GM20431 (cell line): ENCODE results near the gene MROH9.
"Not testable (repeated sequence)": the region's sequence is repeated elsewhere in the genome, so short reads cannot be mapped to it uniquely, and the experiment has no call there.

Experiments used
- in situ Hi-C: fragments of 300-500 bp; cut with MseI, MboI; formaldehyde crosslinking; loops from one replicate; pipeline ENCODE4 v1.15.0; 2020; ENCODE audit warnings: low sequenced_read_pairs; ENCODE audit not compliant: unreplicated experiment

Gene MROH9, protein sequence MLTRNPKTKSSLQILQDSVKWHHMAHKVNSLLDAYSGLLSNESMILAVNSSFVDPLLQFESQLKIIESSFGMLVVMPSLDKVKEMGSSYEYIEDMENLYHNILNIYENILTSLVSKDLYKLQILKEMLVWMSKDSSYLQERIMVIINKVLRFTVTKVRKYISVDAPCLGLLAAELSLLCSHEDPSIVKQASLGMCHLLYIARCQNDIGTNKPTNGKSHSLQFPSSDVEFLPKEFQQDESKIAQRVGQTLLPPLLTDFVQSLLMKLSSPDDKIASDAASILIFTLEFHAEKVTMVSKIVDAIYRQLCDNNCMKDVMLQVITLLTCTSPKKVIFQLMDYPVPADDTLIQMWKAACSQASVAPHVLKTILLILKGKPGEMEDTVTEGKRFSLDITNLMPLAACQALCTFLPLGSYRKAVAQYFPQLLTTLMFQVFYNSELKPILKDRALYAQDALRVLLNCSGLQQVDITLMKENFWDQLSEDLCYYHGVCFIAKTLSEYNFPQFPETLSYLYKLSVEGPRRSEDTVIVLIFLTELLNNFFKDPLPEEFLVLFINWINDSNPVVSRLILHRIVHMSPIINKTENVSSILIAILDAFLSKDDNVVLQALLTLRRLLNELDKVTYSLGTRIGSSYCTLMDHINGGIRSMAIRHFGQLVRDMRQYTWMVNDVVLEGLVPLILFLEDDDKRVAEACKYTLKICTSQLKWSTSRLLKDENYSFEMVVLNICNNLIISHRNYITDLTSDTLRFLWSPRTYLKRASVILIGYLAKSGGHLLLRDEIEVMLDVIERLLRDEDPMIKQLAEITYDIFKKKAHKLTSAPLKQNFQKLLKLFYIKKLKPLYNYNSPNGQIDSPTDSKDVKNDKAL

DNA sequence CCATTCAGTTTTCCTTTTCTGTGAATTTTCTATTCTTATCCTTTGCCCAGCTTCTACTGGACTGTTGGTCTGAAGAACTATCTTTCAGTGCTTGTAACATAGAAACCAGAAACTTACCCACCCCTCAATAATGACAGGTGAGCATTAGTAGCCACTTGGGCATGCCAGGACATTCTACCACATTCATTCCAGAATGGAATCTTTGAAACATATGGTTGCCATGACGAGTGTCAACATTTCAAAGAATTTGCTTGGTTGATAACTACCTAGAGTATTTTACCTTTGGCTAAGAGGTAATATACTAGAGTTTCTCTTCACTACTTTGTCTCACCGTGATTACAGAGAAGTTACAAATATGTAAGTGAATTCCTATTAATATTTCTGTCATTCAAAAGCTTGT is at the start of gene MROH9:
Gene MROH9 (plus strand): TSS at position 304 of the 400 bp plus-strand sequence. CDS start 10,023 bp downstream, outside the sequence.
- in situ Hi-C loops, result no loop called here

DNA sequence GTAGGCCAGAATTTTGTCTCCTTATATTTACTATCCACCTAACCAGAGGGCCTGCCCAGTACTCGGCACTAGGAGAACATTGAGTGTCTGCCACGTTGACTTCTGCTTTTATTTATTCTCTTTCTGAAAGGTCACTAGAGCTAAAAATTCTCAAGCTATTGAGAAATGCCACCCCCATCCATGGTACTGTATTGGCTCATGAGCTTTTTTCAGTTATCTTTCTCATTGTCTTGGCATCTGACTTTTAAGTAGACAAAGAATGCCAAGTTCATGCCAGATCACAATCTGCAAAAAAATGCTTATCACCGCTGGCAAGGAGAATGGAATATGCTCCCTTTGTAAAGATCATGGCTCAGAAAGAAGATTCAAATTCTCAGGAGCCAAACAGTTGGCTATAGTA is 49.8 kb upstream of the MROH9 start:
- in situ Hi-C loops, result no loop called here

DNA sequence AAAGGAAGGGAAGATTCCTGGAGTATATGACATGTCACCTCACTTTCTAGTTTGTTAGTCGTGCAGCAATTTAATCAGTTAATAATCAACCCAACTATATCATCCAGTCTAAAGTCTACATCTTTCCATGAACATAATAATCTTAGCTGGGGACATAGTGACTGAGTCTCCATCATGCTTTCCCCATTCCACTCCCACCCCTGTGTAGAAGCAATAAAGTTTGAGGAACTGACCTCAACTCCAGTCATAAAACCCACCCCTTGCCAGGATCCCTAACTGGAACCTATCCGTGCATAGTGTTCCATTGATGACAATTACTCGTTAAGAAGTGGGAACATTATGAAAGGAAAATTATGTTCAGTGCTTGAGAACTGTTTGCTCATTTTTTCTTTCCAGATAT is 48.9 kb upstream of the MROH9 start:
- in situ Hi-C loops, result no loop called here

DNA sequence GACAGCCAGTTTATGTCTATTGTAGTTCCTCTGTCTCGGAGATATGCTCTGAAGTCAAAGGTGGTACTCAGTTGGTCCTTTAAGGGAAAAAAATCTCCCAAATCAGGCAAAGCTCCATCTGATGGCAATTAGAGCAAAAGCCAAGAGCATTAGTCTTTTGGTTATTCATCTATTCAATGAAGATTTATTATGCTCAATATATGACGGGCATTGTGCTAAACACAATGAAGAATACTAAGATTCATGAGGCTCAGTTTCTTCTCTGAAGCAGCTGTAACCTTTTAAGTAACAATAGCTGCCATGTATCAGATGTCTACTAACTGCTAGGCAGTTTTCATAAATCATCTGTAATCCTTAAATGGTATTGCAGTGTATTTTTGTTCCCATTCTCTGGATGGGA is 47.6 kb upstream of the MROH9 start:
- in situ Hi-C loops, result no loop called here

DNA sequence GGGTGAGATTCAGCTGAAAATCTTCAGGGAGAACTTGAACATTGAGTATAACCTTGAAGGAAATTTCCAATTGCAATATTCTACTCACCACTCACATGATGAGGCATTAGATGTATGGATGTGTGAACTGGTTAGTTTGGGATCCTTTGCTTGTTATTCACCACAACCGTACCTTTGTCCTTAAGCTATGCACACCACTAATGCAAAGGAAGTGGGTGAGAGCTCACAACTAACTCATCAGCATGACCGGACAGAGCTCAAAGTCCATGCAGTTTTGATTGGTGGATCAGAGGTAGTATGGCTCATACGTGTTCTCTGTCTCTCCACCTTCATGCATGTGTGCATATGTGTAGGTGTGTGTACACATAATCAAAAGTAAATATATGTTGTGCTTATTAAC is 43.5 kb upstream of the MROH9 start:
- in situ Hi-C loops, result no loop called here

DNA sequence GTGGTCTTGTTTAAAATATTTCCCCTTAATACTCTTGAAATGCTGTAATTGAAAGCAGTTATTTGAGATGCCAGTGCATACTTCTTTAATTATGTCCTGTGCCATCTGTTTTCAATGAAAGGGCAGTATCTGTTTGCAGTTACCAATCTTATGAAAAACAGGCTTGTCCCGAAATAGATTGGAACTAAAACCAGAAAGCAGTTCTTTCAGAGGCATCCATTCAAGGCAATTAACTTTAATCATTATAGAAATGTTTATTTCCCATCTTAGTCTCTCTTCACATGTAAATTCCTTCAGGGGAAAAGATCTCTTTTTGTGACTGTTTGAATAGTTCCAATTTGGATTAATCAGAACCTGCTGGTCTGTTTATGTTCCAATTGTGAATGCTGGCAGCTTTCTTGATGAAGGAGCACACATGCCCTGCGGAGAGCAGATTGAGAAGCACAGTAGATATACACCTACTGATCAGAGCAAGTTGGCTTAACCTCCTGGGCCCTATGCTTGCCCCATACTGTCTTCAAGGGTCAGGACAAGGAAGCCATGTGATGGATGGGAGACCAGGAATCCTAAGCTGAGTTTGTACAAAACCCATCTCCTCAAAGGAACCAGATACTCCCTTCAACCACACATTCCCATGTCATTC is 41.6 kb upstream of the MROH9 start:
- in situ Hi-C loops, result no loop called here

DNA sequence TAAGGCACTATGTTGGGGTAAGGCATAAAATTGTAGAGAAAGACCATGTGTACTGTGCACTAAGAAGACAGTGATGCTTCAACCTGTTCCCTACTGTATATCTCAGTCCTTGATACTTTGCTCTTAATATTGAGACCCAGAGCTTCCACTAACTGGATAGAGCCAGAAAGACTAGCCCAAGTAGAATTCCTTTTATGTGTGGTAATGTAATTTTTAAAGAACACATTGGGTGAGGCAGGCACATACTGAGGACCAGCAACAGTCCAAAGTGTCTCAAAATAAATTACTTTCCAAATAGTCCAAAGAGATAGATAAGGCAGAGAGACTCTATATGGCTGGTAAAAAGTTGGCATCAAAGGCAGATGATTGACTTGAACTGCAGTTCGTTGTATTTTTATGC is 31.4 kb upstream of the MROH9 start:
- in situ Hi-C loops, result no loop called here

DNA sequence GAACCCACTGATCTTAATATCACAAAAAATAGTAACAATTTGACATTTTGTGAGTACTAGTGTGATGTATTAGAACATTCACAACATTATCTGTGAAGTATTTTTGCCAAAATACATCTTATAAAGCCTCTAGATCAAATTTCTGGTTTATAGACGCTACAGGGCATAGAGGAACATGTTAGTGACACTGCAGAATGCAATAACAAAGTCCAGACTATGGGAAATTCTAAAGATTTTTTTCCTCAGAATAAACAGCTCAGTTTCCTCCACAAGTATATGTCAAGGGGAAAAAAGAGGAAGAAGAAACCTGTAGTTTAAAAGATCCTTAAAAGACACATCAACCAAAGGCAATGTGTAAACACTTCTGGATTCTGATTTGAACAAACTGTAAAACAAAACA is 26.4 kb upstream of the MROH9 start:
- in situ Hi-C loops, result no loop called here

DNA sequence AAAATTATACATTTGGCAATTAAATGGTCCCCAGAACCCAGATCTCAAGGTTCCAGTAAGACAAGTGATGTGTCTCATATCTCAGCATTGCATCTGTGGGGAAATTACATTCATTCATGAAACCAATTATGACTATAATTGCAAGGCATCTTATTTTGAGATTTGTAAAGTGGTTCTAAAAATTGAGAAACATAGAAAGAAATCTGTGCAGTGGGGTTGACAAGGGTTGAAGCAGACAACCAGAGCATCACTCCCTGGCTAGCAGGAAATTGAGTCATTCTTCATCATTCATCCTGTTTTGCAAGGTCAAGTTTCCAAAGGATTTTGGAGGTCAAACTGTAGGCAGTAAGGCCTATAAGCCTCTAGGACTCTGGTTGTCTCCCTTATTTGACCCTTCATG is 25.1 kb upstream of the MROH9 start:
- in situ Hi-C loops, result no loop called here

DNA sequence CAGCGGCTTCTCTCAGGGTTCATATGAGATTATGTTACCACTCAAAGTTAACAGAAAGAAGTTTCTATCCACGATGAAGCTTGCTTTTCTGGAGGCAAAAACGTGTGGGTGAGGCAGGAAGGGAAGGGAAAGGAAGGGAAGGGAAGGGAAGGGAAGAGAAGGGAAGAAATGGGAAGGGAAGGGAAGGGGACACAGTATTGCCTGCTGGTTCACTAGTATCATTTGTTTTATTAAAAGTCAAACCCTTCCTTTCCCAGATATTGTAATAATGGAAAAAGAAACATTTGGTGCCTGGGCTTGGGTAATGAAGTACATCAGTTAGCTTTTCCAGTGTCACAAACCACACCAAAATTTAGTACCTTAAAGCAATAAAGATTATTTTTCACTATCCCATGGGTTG is 18.0 kb upstream of the MROH9 start:
- in situ Hi-C loops, result no loop called here

DNA sequence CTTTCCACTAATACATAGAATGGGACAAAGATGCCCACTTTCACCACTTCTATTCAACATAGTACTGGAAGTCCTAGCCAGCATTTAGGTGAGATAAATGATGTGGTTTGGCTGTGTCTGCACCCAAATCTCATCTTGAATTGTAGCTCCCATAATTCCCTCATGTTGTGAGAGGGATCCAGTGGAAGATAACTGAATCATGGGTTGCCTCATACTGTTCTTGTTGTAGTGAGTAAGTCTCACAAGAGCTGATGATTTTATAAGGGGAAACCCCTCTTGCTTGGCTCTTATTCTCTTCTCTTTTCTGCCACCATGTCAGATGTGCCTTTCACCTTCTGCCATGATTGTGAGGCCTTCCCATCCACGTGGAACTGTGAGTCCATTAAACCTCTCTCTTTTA is 10.7 kb upstream of the MROH9 start:
- in situ Hi-C loops, result not testable (repeated sequence)

DNA sequence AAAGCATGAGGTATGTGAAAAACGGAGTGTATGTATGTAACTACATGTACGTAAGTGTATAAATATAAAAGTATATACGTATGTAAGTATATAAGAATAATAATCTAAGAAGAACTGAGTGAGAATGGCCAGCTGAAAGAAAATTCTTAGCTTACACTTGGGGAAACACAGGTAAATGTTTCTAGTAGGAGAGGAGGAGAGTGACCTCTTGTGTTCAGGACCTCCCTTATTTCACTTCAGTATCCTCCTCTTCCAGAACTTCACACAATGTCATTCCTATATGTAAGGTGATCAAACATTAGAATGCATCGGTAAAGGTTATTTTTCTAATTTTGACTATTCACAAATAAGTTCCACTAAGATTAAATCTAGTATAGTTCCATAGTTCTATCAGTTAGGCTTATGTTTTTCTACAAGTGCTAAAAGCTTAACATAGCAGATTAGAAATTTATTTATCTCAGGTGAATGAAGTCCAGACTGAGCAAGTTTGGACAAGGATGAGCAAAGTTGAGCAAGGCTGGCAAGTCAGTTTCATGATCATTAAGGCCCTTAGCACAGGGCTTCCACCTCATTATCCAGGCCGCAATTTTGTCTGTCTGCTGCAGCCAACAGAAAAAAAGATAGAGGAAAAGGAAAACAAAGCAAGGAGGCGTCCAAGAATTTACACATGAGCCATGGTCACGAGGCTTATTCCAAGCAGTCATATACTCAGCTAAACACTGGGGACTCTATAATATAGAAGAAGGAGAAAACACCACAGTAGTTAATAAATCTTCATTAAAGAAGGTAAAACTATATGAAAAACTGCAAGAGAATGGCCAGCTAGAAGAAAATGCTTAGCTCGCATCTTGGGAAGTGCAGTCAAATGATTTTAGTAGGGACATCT is 7.1 kb upstream of the MROH9 start:
- in situ Hi-C loops, result no loop called here

DNA sequence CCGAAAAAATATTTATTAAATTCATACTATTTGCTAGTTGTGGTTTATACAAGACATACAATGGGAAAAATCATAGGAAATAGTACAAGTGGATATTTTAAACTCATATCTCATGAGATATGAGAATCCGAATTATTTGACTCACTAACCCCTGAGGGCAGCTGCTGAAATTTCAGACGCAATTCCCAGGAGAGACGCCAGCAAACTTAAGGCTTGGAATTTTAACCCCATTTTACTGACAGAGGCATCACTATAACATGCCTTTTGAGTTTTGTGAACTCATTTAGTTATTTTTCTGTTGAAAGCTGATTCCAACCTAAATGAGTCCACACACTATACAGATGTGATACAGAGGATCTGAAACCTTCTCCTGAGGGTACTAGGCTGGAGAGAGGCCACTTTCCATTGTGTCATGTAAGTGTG is 5.9 kb upstream of the MROH9 start:
- in situ Hi-C loops, result no loop called here

DNA sequence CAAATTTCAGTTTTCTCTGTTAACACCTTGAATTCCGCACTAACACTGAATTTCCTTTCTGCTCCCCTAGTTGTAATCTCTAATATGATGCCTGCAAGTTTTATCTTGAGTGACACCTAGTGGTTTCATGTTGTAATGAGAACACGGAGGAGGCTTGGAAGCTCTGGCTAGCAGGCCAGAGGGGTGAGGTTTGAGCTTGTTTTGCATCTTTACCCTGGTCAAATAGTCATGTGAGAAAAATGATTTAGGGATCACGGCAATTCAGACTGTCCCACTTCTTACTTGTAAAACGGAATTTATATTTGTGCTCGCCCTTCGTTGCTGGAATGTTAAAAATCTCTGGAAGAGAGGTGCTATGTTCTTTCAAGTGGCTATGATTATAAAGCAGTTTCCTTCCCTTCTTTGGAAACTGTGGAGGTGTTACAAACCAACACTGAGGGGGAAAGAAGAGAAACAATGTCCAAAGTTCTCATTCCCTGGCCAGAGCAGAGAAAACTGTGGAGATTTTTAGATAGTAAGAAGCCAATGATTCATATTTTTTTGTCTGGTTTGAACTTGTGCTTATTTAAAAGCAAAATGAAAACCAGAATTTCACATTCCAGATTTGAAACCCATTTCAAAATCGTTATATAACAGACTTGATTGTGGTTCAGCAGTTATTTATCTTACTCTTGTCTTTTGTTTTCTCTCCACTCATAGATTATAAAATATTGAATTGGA is 5.3 kb upstream of the MROH9 start:
- in situ Hi-C loops, result no loop called here

DNA sequence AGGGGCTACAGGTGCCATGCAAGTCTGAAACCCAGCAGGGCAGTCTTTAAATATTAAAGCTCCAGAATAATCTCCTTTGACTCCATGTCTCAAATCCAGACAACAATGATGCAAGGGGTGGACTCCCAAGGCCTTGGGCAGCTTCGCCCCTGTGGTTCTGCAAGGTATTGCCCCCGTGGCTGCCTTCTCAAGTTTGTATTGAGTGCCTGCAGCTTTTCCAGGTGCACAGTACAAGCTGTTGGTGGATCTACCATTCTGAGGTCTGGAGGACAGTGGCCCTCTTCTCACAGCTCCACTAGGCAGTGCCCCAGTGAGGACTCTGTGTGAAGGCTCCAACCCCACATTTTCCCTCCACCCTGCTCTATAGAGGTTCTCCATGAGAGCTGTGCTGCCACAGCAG is 3.7 kb upstream of the MROH9 start:
- in situ Hi-C loops, result no loop called here

DNA sequence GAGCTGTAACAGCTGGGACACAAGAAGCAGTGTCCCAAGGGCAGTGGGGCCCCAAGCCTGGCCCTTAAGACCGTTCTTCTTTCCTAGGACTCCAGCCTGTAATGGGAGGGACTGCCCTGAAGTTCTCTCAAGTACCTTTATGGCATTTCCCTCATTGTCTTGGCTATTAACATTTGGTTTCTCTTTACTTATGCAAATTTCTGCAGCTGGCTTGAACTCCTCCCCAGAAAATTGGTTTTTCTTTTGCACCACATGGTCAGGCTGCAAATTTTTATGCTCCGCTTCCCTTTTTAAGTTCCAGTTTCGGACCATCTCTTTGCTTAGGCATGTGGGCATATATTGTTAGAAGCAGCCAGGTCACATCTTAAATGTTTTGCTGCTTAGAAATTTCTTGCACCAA is 3.1 kb upstream of the MROH9 start:
- in situ Hi-C loops, result no loop called here

DNA sequence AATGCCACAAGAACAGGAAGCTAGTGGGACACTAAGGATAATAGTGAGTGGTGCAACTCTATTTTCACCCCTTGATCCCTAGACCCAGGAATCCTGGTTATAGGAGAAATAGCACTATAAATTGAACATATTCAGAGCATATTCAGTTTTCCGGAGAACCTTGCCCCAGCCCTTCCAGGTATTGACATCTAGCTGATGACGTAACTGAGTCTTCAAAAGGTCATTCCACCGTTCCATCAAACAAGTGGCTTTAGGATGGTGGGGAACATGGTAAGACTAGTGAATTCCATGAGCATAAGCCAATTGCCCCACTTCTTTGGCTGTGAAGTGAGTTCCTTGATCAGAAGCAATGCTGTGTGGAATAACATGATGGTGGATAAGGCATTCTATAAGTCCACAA is 2.9 kb downstream of the MROH9 start:
- in situ Hi-C loops, result no loop called here

DNA sequence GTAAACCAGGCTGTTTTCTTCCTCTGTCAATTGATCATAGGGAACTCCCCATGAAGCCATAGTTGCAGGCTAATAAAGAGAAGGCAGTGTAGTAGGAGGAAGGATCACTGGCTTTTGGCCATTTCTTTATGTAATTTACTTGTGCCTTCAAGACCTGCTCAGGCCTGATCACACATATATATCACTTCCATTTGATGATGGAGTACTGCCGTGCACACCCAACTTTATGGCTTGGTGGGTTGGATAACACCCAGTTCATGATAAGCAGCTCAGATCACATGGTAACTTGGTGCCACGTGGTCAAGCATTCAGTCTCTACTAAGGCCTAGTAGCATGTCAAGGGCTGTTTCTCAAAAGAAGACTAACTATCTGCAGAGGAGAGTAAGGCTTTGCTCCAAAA is 4.1 kb downstream of the MROH9 start:
- in situ Hi-C loops, result no loop called here

DNA sequence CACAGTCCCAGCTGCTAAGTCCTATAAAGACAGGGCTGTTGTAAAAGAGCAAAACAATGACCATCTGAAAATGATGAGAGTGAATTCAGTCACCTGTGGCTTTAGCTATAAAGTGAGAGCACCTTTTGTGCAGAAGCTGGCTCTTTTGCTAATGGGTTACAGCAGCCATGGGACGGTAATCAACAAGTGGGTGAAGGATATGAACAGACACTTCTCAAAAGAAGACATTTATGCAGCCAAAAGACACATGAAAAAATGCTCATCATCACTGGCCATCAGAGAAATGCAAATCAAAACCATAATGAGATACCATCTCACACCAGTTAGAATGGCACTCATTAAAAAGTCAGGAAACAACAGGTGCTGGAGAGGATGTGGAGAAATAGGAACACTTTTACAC is 16.4 kb downstream of the MROH9 start:
- in situ Hi-C loops, result not testable (repeated sequence)
